Type B pancreatic cell (in vitro differentiated cells): ENCODE measurements around the gene GPATCH2. TPM values are rescaled to one million over a fixed set of nuclear protein-coding genes. Genes with fewer than 3 reads are reported as not detected.

Experiments used
- DNase-seq: peaks from one replicate; pipeline ENCODE4 v3.0.0; 2021; ENCODE audit warnings: mixed read lengths; ENCODE audit not compliant: unreplicated experiment; ENCODE audit errors: extremely low spot score
- H3K27ac Mint-ChIP-seq: 2 replicates; pipeline ENCODE4 v1.8.0; 2021; ENCODE audit warnings: mild to moderate bottlenecking, mixed read lengths
- H3K27me3 Mint-ChIP-seq: 2 replicates; pipeline ENCODE4 v1.8.0; 2021; ENCODE audit warnings: mixed read lengths
- H3K36me3 Mint-ChIP-seq: 2 replicates; pipeline ENCODE4 v1.8.0; 2021; ENCODE audit warnings: mixed read lengths
- H3K4me1 Mint-ChIP-seq: one replicate; pipeline ENCODE4 v1.8.0; 2021; ENCODE audit warnings: mixed read lengths; ENCODE audit not compliant: unreplicated experiment
- H3K4me3 Mint-ChIP-seq: 2 replicates; pipeline ENCODE4 v1.8.0; 2021; ENCODE audit warnings: mild to moderate bottlenecking, mixed read lengths
- H3K9me3 Mint-ChIP-seq: 2 replicates; pipeline ENCODE4 v1.8.0; 2021; ENCODE audit warnings: mixed read lengths
- CTCF ChIP-seq: fragments of 200-600 bp; sonication (generic); conservative IDR thresholded peaks from 2 replicates; pipeline ENCODE4 v1.5.0; 2021; ENCODE audit warnings: antibody characterized with exemption, mild to moderate bottlenecking
- total RNA-seq: library from RNA; stranded (reverse); gene quantifications from 2 replicates; pipeline ENCODE4 v1.2.1, GENCODE V29; 2021; ENCODE audit warnings: low replicate concordance

The GPATCH2 gene
- total RNA-seq, 1 donor from 2014 or later = 18.7 TPM

DNA sequence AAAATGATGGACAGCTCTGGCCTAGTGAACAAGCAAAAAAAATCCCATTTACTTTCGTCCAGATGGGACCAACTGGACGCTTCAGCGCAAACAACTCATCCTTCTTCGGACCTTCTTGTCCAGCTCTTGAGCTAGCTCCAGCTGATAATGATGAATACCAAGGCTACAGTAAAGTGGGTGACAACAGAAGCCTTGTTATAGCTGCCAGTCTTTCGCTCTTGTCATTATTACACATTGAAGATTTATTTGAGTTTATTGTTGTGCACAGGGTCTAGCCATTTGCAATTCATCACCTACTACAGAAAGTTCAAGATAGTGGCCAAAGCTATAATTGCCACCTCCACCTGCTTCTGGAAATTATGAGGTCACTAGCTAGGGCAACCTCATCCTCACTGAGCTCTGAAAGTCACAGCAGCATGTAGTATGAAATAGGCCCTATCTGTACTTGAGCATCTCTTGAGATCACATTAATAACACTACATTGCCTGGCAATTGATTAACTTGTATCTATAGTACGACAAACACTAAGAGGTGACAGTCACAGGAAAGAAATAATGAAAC is 76.9 kb downstream of the GPATCH2 start:
- no peaks in the 10 kb centered on the region for H3K27me3 Mint-ChIP-seq
- no peak overlapping the region for H3K27ac Mint-ChIP-seq
- peaks cover 1% of the 10 kb centered on the region for H3K36me3 Mint-ChIP-seq
- H3K9me3 Mint-ChIP-seq = peaks cover under 1% of the 10 kb centered on the region
- no peak for TF ChIP-seq CTCF
- no peak for DNase-seq
- no peaks in the 10 kb centered on the region for H3K4me1 Mint-ChIP-seq
- no peak overlapping the region for H3K4me3 Mint-ChIP-seq

GRCh38 chr1:217552339-217552951 is 78.4 kb downstream of the GPATCH2 start:
- Mint-ChIP-seq H3K27ac (no peak overlapping the region), H3K27me3 (no peaks in the 10 kb centered on the region), H3K4me1 (no peaks in the 10 kb centered on the region), H3K9me3 (no peaks in the 10 kb centered on the region), H3K4me3 (no peak overlapping the region), H3K36me3 (peaks cover 4% of the 10 kb centered on the region)
- DNase-seq = no peak
- TF ChIP-seq CTCF = no peak

- Mint-ChIP-seq H3K36me3 (peaks cover 8% of the 10 kb centered on the region), H3K27me3 (no peaks in the 10 kb centered on the region), H3K4me1 (no peaks in the 10 kb centered on the region), H3K27ac (no peak overlapping the region), H3K4me3 (no peak overlapping the region), H3K9me3 (no peaks in the 10 kb centered on the region)
- no peak for TF ChIP-seq CTCF
- DNase-seq = no peak
Observed at GRCh38 chr1:217542837-217543236, 88.1 kb downstream of the GPATCH2 start.

DNA sequence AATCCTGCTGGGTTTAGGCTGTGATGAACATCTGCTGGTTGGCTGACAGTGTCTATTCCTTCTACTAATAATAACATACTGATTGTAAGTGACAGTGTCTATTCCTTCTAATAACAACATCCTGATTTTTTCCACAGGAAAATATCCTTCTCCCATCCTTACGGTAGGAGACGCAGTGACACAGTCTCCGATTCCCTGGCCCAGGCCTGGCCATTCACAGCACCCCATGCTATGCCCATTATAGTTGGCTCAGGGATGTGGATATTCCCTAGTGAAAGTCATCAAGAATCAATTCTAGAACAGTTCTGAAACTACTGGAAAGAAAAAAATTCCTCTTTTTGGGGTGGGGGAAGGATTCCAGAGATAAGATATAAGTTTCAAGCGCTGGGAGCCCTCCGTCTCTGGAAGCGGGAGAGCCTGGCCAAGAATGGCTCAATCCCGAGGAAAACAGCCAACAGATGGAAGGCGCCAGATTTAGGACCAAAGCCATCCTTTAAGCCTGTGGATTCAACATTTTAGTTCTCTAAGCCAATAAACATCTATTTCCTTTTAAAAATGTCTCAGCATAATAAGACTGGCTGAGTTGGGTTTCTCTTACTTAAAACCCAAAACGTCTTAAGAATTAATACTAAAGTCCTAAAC is 88.6 kb downstream of the GPATCH2 start:
- no peaks in the 10 kb centered on the region for H3K27me3 Mint-ChIP-seq
- H3K9me3 Mint-ChIP-seq = no peaks in the 10 kb centered on the region
- no peak overlapping the region for H3K4me3 Mint-ChIP-seq
- H3K4me1 Mint-ChIP-seq = no peaks in the 10 kb centered on the region
- no peak for DNase-seq
- no peak overlapping the region for H3K27ac Mint-ChIP-seq
- H3K36me3 Mint-ChIP-seq = peaks cover 6% of the 10 kb centered on the region
- no peak for TF ChIP-seq CTCF

DNA sequence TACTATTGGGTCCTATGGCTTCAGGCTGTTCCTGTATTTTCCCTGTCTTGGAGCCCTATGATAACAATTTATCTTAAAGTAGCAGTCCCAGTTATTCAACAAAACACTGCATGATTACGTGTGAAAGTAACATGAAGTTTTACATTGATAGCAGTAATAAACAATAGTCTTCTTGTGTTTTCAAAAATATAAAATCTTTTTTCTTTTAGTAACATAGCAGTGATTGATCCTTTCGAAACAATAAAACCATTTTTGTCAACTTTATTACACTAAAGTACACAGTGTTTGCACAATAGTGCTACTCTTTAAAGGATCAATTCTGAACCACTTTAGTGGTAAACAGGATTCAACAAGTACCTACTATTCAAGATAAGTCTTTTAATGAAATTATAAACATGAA is 90.6 kb downstream of the GPATCH2 start:
- Mint-ChIP-seq H3K36me3 (no peaks in the 10 kb centered on the region), H3K27me3 (no peaks in the 10 kb centered on the region), H3K9me3 (no peaks in the 10 kb centered on the region), H3K4me1 (no peaks in the 10 kb centered on the region), H3K4me3 (no peak overlapping the region), H3K27ac (no peak overlapping the region)
- no peak for TF ChIP-seq CTCF
- DNase-seq = no peak
